OCI-LY1 (cell line): ENCODE measurements around the gene OR51E2.

ENCODE experiments used
- H2AFZ ChIP-seq: fragments of 200-600 bp; sonication (generic), shearing (Covaris generic); 2 replicates; pipeline ENCODE4 v1.6.0; 2014; ENCODE audit warnings: antibody characterized with exemption, mild to moderate bottlenecking, low read length
- H3F3A ChIP-seq: fragments of 200-600 bp; sonication (generic), shearing (Covaris generic); 2 replicates; pipeline ENCODE4 v1.6.0; 2014; ENCODE audit warnings: mild to moderate bottlenecking, antibody characterized with exemption, low read length, moderate library complexity; ENCODE audit not compliant: insufficient read depth
- H3K27ac ChIP-seq: fragments of 200-600 bp; sonication (generic); 2 replicates; pipeline ENCODE4 v1.5.1; 2014; ENCODE audit warnings: low read length, mixed run types, mild to moderate bottlenecking, low read depth; ENCODE audit not compliant: poor library complexity, severe bottlenecking
- H3K27me3 ChIP-seq: fragments of 200-600 bp; sonication (generic); 2 replicates; pipeline ENCODE4 v1.6.0; 2014; ENCODE audit warnings: antibody characterized with exemption, mild to moderate bottlenecking, low read length, moderate library complexity; ENCODE audit not compliant: insufficient read depth
- H3K36me3 ChIP-seq: fragments of 200-600 bp; sonication (generic); 2 replicates; pipeline ENCODE4 v1.6.1; 2014; ENCODE audit warnings: mild to moderate bottlenecking, antibody characterized with exemption, low read length, moderate library complexity, mixed read lengths; ENCODE audit not compliant: insufficient read depth
- H3K4me1 ChIP-seq: fragments of 200-600 bp; sonication (generic); 2 replicates; pipeline ENCODE4 v1.5.1; 2014; ENCODE audit warnings: mild to moderate bottlenecking, low read length, moderate library complexity; ENCODE audit not compliant: insufficient read depth, severe bottlenecking
- H3K4me2 ChIP-seq: fragments of 200-600 bp; sonication (generic), shearing (Covaris generic); 2 replicates; pipeline ENCODE4 v1.6.1; 2014; ENCODE audit warnings: low read length
- H3K4me3 ChIP-seq: fragments of 200-600 bp; sonication (generic); 2 replicates; pipeline ENCODE4 v1.5.1; 2014; ENCODE audit warnings: low read length, low read depth, mild to moderate bottlenecking, mixed read lengths; ENCODE audit not compliant: poor library complexity, severe bottlenecking
- H3K79me2 ChIP-seq: fragments of 200-600 bp; shearing (Covaris generic); 2 replicates; pipeline ENCODE4 v1.6.1; 2016; ENCODE audit warnings: mixed run types, low read length, mixed read lengths; ENCODE audit not compliant: insufficient read depth
- H3K9ac ChIP-seq: fragments of 200-600 bp; sonication (generic), shearing (Covaris generic); 2 replicates; pipeline ENCODE4 v1.6.1; 2014; ENCODE audit warnings: mild to moderate bottlenecking, low read length, mixed read lengths
- H3K9me2 ChIP-seq: fragments of 200-600 bp; sonication (generic), shearing (Covaris generic); 2 replicates; pipeline ENCODE4 v1.6.1; 2014; ENCODE audit warnings: low read depth, mild to moderate bottlenecking, low read length, mixed read lengths
- H3K9me3 ChIP-seq: fragments of 200-600 bp; shearing (Covaris generic); 2 replicates; pipeline ENCODE4 v1.6.1; 2014; ENCODE audit warnings: low read length, mixed read lengths
- H4K20me1 ChIP-seq: fragments of 200-600 bp; sonication (generic), shearing (Covaris generic); 2 replicates; pipeline ENCODE4 v1.6.0; 2016; ENCODE audit warnings: mild to moderate bottlenecking, low read length; ENCODE audit not compliant: insufficient read depth
- CTCF ChIP-seq: fragments of 200-600 bp; sonication (generic), shearing (Covaris generic); IDR thresholded peaks from 2 replicates; pipeline ENCODE4 v1.5.1; 2017; ENCODE audit warnings: mild to moderate bottlenecking, antibody characterized with exemption, low read length, moderate library complexity, mixed read lengths
- EZH2 ChIP-seq: fragments of 200-600 bp; sonication (generic), shearing (Covaris generic); IDR thresholded peaks from 2 replicates; pipeline ENCODE4 v1.8.0; 2017; ENCODE audit warnings: borderline replicate concordance, mixed run types, mild to moderate bottlenecking, antibody characterized with exemption, low read length, moderate library complexity, mixed read lengths

The OR51E2 gene

GRCh38 chr11:4714300-4714699 is 16.6 kb upstream of the OR51E2 start:
- no peaks in the 10 kb centered on the region for H3K27me3 ChIP-seq
- H3K4me2 ChIP-seq: no peak overlapping the region
- H3K79me2 ChIP-seq: no peaks in the 10 kb centered on the region
- no peak overlapping the region for H3K4me3 ChIP-seq
- H3K4me1 ChIP-seq: no peaks in the 10 kb centered on the region
- no peaks in the 10 kb centered on the region for H3K36me3 ChIP-seq
- no peaks in the 10 kb centered on the region for H4K20me1 ChIP-seq
- no peaks in the 10 kb centered on the region for H3K9me2 ChIP-seq
- TF ChIP-seq EZH2: no peak
- no peak for TF ChIP-seq CTCF
- H2AFZ ChIP-seq: no peak overlapping the region
- no peaks in the 10 kb centered on the region for H3F3A ChIP-seq
- H3K9ac ChIP-seq: no peak overlapping the region
- H3K27ac ChIP-seq: no peak overlapping the region
- H3K9me3 ChIP-seq: no peaks in the 10 kb centered on the region

- Histone ChIP-seq H3K4me2 (no peak overlapping the region), H3K4me3 (no peak overlapping the region), H2AFZ (no peak overlapping the region), H3K9me2 (no peaks in the 10 kb centered on the region), H3K27me3 (no peaks in the 10 kb centered on the region), H3K4me1 (no peaks in the 10 kb centered on the region), H3K36me3 (no peaks in the 10 kb centered on the region), H3K79me2 (no peaks in the 10 kb centered on the region), H3K9me3 (no peaks in the 10 kb centered on the region), H3K9ac (no peak overlapping the region), H4K20me1 (no peaks in the 10 kb centered on the region), H3K27ac (no peak overlapping the region), H3F3A (no peaks in the 10 kb centered on the region)
- TF ChIP-seq EZH2 (no peak), CTCF (no peak)
These were observed 15.6 kb upstream of the OR51E2 start for GRCh38 chr11:4713241-4713640.

- no peak overlapping the region for H2AFZ ChIP-seq
- no peak overlapping the region for H3K9ac ChIP-seq
- TF ChIP-seq CTCF (no peak), EZH2 (no peak)
- H3F3A ChIP-seq: no peaks in the 10 kb centered on the region
- no peak overlapping the region for H3K4me2 ChIP-seq
- H3K4me1 ChIP-seq: no peaks in the 10 kb centered on the region
- no peaks in the 10 kb centered on the region for H4K20me1 ChIP-seq
- no peaks in the 10 kb centered on the region for H3K36me3 ChIP-seq
- no peaks in the 10 kb centered on the region for H3K79me2 ChIP-seq
- no peak overlapping the region for H3K27ac ChIP-seq
- no peaks in the 10 kb centered on the region for H3K9me2 ChIP-seq
- no peaks in the 10 kb centered on the region for H3K9me3 ChIP-seq
- no peak overlapping the region for H3K4me3 ChIP-seq
- no peaks in the 10 kb centered on the region for H3K27me3 ChIP-seq
These were observed 7.2 kb upstream of the OR51E2 start for GRCh38 chr11:4704790-4705334.
